HL-60 (cell line): ENCODE data around the gene ST7.

Experiments
- DNase-seq, 2 experiments: peaks; one replicate each; pipeline ENCODE4 v3.0.0-alpha.2; 2010 to 2020; ENCODE audit warnings: low read depth in 1 of 2, low spot score in 1 of 2
- H3K27ac ChIP-seq: fragments of 250-450 bp; sonication (Bioruptor Pico); replicated peaks from 2 replicates; pipeline ENCODE4 v1.5.1; 2020; ENCODE audit warnings: mild to moderate bottlenecking, moderate library complexity
- H3K27me3 ChIP-seq: fragments of 250-450 bp; sonication (Bioruptor Pico); 2 replicates; pipeline ENCODE4 v1.5.1; 2021; ENCODE audit warnings: mild to moderate bottlenecking, moderate library complexity; ENCODE audit not compliant: insufficient read depth, poor library complexity, severe bottlenecking
- H3K4me3 ChIP-seq: replicated peaks from 2 replicates; pipeline ENCODE4 v1.5.1; 2011; ENCODE audit warnings: mild to moderate bottlenecking, control low read depth, low read length; ENCODE audit not compliant: insufficient read depth
- GABPA ChIP-seq: IDR thresholded peaks from 2 replicates; pipeline ENCODE4 v1.6.1; 2012; ENCODE audit warnings: low read depth
- POLR2AphosphoS5 ChIP-seq: IDR thresholded peaks from 2 replicates; pipeline ENCODE4 v1.6.1; 2012; ENCODE audit warnings: low read depth
- SPI1 ChIP-seq: IDR thresholded peaks from 2 replicates; pipeline ENCODE4 v1.6.1; 2012; ENCODE audit warnings: low read depth, mild to moderate bottlenecking, borderline replicate concordance
- TF ChIP-seq, protein P1 (sequence below): IDR thresholded peaks from 2 replicates; pipeline ENCODE4 v1.6.1; 2012; ENCODE audit warnings: low read depth; ENCODE audit not compliant: insufficient replicate concordance
- TF ChIP-seq, protein P2 (sequence below): IDR thresholded peaks from one replicate; pipeline ENCODE4 v1.5.1; 2011; ENCODE audit warnings: low read length, control low read depth, inconsistent platforms; ENCODE audit not compliant: insufficient read depth

ST7 gene

DNA sequence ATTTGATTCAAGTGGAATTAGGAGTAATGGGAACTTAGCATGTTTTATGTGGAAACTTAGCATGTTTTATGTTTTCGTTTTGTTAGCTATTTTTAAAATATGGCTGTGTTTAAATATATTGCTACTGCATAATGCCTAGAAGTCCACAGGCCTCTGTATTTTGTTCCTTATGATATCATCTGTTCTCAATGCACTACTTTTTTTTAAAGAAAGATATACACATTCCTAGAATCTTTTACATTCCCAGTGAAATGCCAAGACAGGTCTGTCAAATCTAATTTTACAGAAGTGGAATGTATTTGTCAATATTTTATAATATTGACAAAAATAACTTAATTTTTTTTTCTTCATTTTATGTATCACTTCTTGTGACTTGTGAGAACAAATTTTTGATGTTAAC lies 51.6 kb downstream of the ST7 start:
- Histone ChIP-seq H3K4me3 (no peak overlapping the region), H3K27me3 (no peaks in the 10 kb centered on the region), H3K27ac (no peak overlapping the region)
- no peak for DNase-seq
- no peak for TF ChIP-seq SPI1

DNA sequence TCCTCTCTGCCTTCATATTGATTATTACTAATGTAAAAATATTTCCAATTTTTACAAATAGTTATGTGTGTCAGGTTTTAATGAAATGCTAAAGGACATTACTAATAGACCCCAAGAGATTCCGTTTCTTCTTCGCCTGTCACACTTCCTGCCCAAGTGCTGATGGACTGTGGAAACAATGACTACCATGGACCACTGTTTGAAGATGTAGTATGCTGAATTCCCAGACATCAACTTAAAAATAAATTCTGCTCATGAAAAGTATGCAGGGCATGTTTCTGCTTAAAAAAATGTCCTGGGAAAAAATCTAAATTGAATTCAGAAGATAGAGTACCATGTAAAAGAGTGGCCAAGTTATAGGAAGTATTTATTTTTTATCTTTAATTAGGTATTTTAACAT lies 52.1 kb downstream of the ST7 start:
- Histone ChIP-seq H3K27ac (no peak overlapping the region), H3K27me3 (no peaks in the 10 kb centered on the region), H3K4me3 (no peak overlapping the region)
- no peak for TF ChIP-seq POLR2AphosphoS5
- DNase-seq = no peak

DNA sequence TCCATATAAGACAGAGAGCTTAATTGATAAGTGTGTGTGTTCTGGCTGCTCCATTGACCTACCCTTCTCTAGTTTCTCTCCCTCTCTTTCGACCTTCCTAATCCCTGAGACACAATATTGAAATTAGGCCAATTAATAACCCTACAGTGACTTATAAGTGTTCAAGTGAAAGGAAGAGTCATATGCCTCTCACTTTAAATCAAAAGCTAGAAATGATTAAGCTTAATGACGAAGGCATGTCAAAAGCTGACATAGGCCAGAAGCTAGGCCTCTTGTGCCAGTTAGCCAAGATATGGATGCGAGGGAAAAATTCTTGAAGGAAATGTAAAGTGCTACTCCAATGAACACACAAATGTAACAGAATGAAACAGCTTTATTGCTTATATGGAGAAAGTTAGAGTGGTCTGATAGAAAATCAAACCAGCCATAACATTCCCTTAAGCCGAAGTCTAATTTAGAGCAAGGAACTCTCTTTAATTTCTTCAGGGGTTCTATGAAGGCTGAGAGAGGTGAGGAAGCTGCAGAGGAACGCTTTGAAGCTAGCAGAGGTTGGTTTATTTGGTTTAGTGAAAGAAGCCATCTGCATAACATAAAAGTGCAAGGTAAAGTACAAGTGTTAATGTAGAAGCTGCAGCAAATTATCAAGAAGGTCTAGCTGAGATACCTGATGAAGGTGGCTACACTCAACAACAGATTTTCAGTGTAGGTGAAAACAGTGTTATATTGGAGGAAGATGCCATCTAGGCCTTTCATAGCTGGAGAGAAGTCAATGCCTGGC lies 53.8 kb downstream of the ST7 start:
- Histone ChIP-seq H3K4me3 (no peak overlapping the region), H3K27ac (no peak overlapping the region), H3K27me3 (no peaks in the 10 kb centered on the region)
- DNase-seq = no peak
- TF ChIP-seq, protein P1, sequence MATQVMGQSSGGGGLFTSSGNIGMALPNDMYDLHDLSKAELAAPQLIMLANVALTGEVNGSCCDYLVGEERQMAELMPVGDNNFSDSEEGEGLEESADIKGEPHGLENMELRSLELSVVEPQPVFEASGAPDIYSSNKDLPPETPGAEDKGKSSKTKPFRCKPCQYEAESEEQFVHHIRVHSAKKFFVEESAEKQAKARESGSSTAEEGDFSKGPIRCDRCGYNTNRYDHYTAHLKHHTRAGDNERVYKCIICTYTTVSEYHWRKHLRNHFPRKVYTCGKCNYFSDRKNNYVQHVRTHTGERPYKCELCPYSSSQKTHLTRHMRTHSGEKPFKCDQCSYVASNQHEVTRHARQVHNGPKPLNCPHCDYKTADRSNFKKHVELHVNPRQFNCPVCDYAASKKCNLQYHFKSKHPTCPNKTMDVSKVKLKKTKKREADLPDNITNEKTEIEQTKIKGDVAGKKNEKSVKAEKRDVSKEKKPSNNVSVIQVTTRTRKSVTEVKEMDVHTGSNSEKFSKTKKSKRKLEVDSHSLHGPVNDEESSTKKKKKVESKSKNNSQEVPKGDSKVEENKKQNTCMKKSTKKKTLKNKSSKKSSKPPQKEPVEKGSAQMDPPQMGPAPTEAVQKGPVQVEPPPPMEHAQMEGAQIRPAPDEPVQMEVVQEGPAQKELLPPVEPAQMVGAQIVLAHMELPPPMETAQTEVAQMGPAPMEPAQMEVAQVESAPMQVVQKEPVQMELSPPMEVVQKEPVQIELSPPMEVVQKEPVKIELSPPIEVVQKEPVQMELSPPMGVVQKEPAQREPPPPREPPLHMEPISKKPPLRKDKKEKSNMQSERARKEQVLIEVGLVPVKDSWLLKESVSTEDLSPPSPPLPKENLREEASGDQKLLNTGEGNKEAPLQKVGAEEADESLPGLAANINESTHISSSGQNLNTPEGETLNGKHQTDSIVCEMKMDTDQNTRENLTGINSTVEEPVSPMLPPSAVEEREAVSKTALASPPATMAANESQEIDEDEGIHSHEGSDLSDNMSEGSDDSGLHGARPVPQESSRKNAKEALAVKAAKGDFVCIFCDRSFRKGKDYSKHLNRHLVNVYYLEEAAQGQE = no peak
- no peak for TF ChIP-seq POLR2AphosphoS5
- TF ChIP-seq, protein P2, sequence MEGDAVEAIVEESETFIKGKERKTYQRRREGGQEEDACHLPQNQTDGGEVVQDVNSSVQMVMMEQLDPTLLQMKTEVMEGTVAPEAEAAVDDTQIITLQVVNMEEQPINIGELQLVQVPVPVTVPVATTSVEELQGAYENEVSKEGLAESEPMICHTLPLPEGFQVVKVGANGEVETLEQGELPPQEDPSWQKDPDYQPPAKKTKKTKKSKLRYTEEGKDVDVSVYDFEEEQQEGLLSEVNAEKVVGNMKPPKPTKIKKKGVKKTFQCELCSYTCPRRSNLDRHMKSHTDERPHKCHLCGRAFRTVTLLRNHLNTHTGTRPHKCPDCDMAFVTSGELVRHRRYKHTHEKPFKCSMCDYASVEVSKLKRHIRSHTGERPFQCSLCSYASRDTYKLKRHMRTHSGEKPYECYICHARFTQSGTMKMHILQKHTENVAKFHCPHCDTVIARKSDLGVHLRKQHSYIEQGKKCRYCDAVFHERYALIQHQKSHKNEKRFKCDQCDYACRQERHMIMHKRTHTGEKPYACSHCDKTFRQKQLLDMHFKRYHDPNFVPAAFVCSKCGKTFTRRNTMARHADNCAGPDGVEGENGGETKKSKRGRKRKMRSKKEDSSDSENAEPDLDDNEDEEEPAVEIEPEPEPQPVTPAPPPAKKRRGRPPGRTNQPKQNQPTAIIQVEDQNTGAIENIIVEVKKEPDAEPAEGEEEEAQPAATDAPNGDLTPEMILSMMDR = no peak

DNA sequence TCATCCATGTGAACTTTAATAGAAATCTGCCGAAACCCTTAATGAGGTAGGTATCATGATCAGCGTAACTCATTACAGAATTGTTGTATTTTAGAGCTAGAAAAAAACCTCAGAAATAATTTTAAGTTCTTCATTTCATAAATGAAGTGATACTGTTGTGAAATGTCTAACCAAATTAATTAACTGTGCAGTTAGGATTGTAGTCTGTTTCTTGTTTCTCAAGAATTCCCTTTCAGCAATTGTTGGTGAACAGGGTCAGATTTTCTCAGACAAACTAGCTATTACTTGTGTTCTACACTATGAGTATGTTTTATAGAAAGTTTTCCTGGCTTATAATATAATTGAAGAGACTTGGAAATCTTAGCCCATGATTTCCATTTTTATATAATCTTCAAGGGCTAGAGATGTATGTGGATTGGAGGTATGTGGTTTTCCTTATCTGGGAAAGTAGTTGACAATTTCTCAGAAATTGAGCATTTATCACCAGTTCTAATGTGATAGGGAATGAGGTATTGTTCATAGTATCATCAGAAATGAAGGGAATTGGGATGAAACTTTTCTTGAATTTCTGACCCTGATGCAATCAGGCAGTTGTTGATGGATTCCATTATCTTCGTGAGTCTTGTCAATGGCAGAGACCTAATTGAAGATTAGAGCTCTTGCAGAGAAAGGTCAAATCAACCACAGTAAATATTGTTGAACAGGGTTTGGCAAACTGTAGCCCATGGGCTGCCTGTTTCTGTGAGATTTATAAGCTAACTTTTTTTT lies 55.0 kb downstream of the ST7 start:
- no peak for DNase-seq

More for the DNA sequence above, 55.0 kb downstream of the ST7 start:
- Histone ChIP-seq H3K27ac (no peak overlapping the region), H3K4me3 (no peak overlapping the region), H3K27me3 (no peaks in the 10 kb centered on the region)
- TF ChIP-seq, protein P2 = no peak
- no peak for TF ChIP-seq GABPA
- TF ChIP-seq SPI1 = no peak
- no peak for TF ChIP-seq POLR2AphosphoS5
- TF ChIP-seq, protein P1 = no peak
